Activated gamma-delta T cell treated with Interleukin-2 at 50 U/mL for 16 hours (primary cell): Measurements from ENCODE around the gene VPS16.
A peak's percentile ranks its signal among the peaks of the same experiment; 100 is the strongest.
"Not testable (repeated sequence)": the region's sequence is repeated elsewhere in the genome, so short reads cannot be mapped to it uniquely, and the experiment has no call there.

Source experiments
- DNase-seq: peaks from one replicate; pipeline ENCODE4 v3.0.0-alpha.2; 2020

The VPS16 gene

GRCh38 chr20:2807929-2808328 is 32.6 kb upstream of the VPS16 start:
- not testable (repeated sequence) for DNase-seq

GRCh38 chr20:2809690-2810089 is 30.9 kb upstream of the VPS16 start:
- no peak for DNase-seq

- DNase-seq = no peak
Observed at GRCh38 chr20:2812189-2812588, 28.4 kb upstream of the VPS16 start.

- DNase-seq = no peak
Observed at GRCh38 chr20:2814076-2814475, 26.5 kb upstream of the VPS16 start.

GRCh38 chr20:2814587-2815051 is 25.9 kb upstream of the VPS16 start, which contains the start of gene C20orf141:
C20orf141 (plus strand) TSS chr20:2814987; CDS start chr20:2815185, 198 bp downstream.
- no peak for DNase-seq

GRCh38 chr20:2815242-2815900 is 25.2 kb upstream of the VPS16 start:
- DNase-seq = no peak

- no peak for DNase-seq
Observed at GRCh38 chr20:2816030-2816582, 24.4 kb upstream of the VPS16 start, which contains the start of gene TMEM239. TMEM239 (plus strand) TSS chr20:2816364; CDS start chr20:2816555, 191 bp downstream.

- DNase-seq = no peak
Observed at GRCh38 chr20:2816583-2817340, 23.8 kb upstream of the VPS16 start.

- no peak for DNase-seq
Observed at GRCh38 chr20:2817341-2817726, 23.2 kb upstream of the VPS16 start.

GRCh38 chr20:2817891-2818595 is 22.5 kb upstream of the VPS16 start:
- DNase-seq = no peak

GRCh38 chr20:2820084-2820895 is 20.3 kb upstream of the VPS16 start:
- DNase-seq = no peak

GRCh38 chr20:2820896-2821869 is 19.4 kb upstream of the VPS16 start:
- no peak for DNase-seq

- peak; percentile 54 for DNase-seq
Observed at GRCh38 chr20:2822073-2822472, 18.5 kb upstream of the VPS16 start.

GRCh38 chr20:2825761-2826160 is 14.8 kb upstream of the VPS16 start:
- no peak for DNase-seq

GRCh38 chr20:2826655-2827054 is 13.9 kb upstream of the VPS16 start:
- DNase-seq = no peak

GRCh38 chr20:2829376-2829775 is 11.2 kb upstream of the VPS16 start:
- DNase-seq = no peak

GRCh38 chr20:2831206-2831605 is 9.3 kb upstream of the VPS16 start:
- not testable (repeated sequence) for DNase-seq

- no peak for DNase-seq
Observed at GRCh38 chr20:2833761-2834160, 6.8 kb upstream of the VPS16 start.

GRCh38 chr20:2834401-2835110 is 6.0 kb upstream of the VPS16 start:
- no peak for DNase-seq

GRCh38 chr20:2835331-2835796 is 5.2 kb upstream of the VPS16 start:
- DNase-seq = no peak
